ENCODE data around the gene FUT1. TPM values are rescaled to one million over a fixed set of nuclear protein-coding genes. Genes with fewer than 3 reads are reported as not detected.

The FUT1 gene
- total and polyA plus RNA-seq, 7 experiments from 2014 or later = 0.17 TPM; not detected in 6

DNA sequence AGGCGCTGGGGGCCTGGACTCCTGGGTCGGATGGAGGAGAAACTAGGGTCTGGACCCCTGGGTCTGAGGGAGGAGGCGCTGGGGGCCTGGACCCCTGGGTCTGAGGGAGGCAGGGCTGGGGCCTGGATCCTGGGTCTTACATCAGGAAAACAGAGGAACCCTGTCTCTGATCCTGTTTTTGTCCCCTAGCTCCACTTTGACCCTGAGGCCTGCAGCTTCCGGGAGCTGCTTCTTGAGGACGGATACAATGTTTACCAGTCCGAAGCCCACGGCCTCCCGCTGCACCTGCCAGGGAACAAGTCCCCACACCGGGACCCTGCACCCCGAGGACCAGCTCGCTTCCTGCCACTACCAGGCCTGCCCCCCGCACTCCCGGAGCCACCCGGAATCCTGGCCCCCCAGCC is 5.3 kb upstream of the FUT1 start:
- DNase-seq (no peak), ATAC-seq (no peak)
- H3K4me3 Mint-ChIP-seq = no peak overlapping the region
- H3K9me3 Mint-ChIP-seq = no peaks in the 10 kb centered on the region
- peaks cover 3 to 17% (median 11%) of the 10 kb centered on the region in 7 donors for H3K4me1 Mint-ChIP-seq
- Histone ChIP-seq H3K4me1 (ENCODE audit: control insufficient read depth in 2 of 2, insufficient read depth in 2 of 2, low read length in 2 of 2) (peaks cover 5 to 8% of the 10 kb centered on the region in 2 donors), H3K27ac (ENCODE audit: low read depth, low read length) (no peak overlapping the region), H3K36me3 (ENCODE audit: control insufficient read depth in 2 of 3, insufficient read depth in 3 of 3, low read length in 3 of 3) (no peaks in the 10 kb centered on the region), H3K4me3 (ENCODE audit: low read length) (no peak overlapping the region), H3K9me3 (ENCODE audit: control insufficient read depth in 2 of 3, low read length in 3 of 3) (no peaks in the 10 kb centered on the region), H3K27me3 (ENCODE audit: control insufficient read depth in 2 of 2, insufficient read depth in 2 of 2, low read length in 2 of 2) (no peaks in the 10 kb centered on the region)
- peaks cover 7 to 39% (median 19%) of the 10 kb centered on the region in 5 donors for H3K27me3 Mint-ChIP-seq
- no peak overlapping the region for H3K27ac Mint-ChIP-seq
- intact Hi-C loops (cut with micrococcal nuclease) = no loop called here
- H3K36me3 Mint-ChIP-seq = no peaks in the 10 kb centered on the region
- ChIA-PET POLR2A (no interaction called here), CTCF (interaction anchor here (0.7 kb wide), 1 partner anchor 85 kb away, joined by 4 read pairs; no protein-coding TSS in a partner anchor)

DNA sequence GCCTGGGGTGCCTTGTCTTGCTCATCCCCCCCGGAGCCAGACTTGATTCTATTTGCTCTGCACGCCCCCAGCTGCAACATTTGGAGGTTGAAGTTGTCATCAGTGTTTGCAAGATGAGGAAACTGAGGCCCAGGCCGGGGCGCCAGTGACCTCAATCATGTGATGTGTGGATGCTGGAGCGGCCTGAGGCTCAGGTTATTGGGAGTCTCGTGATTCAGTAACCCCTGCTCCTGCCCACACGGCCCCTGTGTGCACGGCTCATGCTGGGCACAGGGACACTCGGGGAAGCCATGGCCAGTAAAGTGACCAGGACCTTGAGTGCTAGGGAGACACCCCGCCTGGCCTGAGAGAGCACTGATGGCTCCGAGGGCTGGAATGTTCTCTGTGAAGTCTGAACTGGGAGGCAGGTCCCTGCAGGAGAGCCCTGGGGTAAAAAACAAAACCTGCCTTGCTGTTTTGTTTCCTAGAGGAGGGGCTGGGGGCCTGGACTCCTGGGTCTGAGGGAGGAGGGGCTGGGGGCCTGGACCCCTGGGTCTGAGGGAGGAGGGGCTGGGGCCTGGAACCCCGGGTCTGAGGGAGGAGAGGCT is 4.7 kb upstream of the FUT1 start:
- Mint-ChIP-seq H3K4me1 (peaks cover 4 to 18% (median 13%) of the 10 kb centered on the region in 7 donors), H3K27ac (no peak overlapping the region), H3K27me3 (peaks cover 7 to 36% (median 20%) of the 10 kb centered on the region in 5 donors), H3K4me3 (no peak overlapping the region), H3K9me3 (no peaks in the 10 kb centered on the region), H3K36me3 (no peaks in the 10 kb centered on the region)
- Histone ChIP-seq H3K4me3 (ENCODE audit: low read length) (no peak overlapping the region), H3K4me1 (ENCODE audit: control insufficient read depth in 2 of 2, insufficient read depth in 2 of 2, low read length in 2 of 2) (peaks cover 5 to 12% of the 10 kb centered on the region in 2 donors), H3K9me3 (ENCODE audit: control insufficient read depth in 2 of 3, low read length in 3 of 3) (no peaks in the 10 kb centered on the region), H3K36me3 (ENCODE audit: control insufficient read depth in 2 of 3, insufficient read depth in 3 of 3, low read length in 3 of 3) (no peaks in the 10 kb centered on the region), H3K27ac (ENCODE audit: low read depth, low read length) (no peak overlapping the region), H3K27me3 (ENCODE audit: control insufficient read depth in 2 of 2, insufficient read depth in 2 of 2, low read length in 2 of 2) (no peaks in the 10 kb centered on the region)
- ChIA-PET POLR2A (no interaction called here), CTCF (interaction anchor here (0.7 kb wide), 1 partner anchor 86 kb away, joined by 4 read pairs; no protein-coding TSS in a partner anchor)
- intact Hi-C loops (cut with micrococcal nuclease) = no loop called here
- ATAC-seq = no peak
- no peak for DNase-seq

DNA sequence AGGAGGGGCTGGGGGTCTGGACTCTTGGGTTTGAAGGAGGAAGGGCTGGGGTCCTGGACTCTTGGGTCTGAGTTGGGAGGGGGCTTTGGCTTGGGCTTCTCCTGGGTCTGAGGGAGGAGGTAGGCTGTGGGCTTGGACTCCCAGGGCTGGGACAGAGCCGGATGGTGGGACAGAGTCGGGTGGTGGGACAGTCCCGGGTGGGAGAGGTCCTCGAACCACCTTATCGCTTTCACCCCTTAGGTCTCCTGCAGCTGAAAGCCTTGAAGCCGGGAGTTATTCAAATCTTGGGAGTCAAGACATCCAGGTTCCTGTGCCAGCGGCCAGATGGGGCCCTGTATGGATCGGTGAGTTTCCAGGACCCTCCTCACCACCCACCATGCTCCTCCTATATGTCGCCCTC is 4.2 kb upstream of the FUT1 start:
- H3K4me3 Mint-ChIP-seq = no peak overlapping the region
- Histone ChIP-seq H3K36me3 (ENCODE audit: control insufficient read depth in 2 of 3, insufficient read depth in 3 of 3, low read length in 3 of 3) (no peaks in the 10 kb centered on the region), H3K4me3 (ENCODE audit: low read length) (no peak overlapping the region), H3K4me1 (ENCODE audit: control insufficient read depth in 2 of 2, insufficient read depth in 2 of 2, low read length in 2 of 2) (peaks cover 5 to 14% of the 10 kb centered on the region in 2 donors), H3K27me3 (ENCODE audit: control insufficient read depth in 2 of 2, insufficient read depth in 2 of 2, low read length in 2 of 2) (no peaks in the 10 kb centered on the region), H3K27ac (ENCODE audit: low read depth, low read length) (no peak overlapping the region), H3K9me3 (ENCODE audit: control insufficient read depth in 2 of 3, low read length in 3 of 3) (no peaks in the 10 kb centered on the region)
- no peaks in the 10 kb centered on the region for H3K9me3 Mint-ChIP-seq
- no peaks in the 10 kb centered on the region for H3K36me3 Mint-ChIP-seq
- CTCF ChIA-PET = no interaction called here
- H3K27ac Mint-ChIP-seq = no peak overlapping the region
- ATAC-seq (no peak), DNase-seq (no peak)
- H3K27me3 Mint-ChIP-seq = peaks cover 7 to 38% (median 24%) of the 10 kb centered on the region in 5 donors
- POLR2A ChIA-PET = no interaction called here
- intact Hi-C loops (cut with micrococcal nuclease) = no loop called here
- peaks cover 6 to 21% (median 16%) of the 10 kb centered on the region in 7 donors for H3K4me1 Mint-ChIP-seq

DNA sequence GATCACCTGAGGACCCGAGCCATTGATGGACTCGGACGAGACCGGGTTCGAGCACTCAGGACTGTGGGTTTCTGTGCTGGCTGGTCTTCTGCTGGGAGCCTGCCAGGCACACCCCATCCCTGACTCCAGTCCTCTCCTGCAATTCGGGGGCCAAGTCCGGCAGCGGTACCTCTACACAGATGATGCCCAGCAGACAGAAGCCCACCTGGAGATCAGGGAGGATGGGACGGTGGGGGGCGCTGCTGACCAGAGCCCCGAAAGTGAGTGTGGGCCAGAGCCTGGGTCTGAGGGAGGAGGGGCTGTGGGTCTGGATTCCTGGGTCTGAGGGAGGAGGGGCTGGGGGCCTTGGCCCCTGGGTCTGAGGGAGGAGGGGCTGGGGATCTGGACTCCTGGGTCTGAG is 3.8 kb upstream of the FUT1 start:
- Mint-ChIP-seq H3K4me3 (no peak overlapping the region), H3K27ac (no peak overlapping the region), H3K9me3 (no peaks in the 10 kb centered on the region), H3K4me1 (peaks cover 6 to 24% (median 18%) of the 10 kb centered on the region in 7 donors), H3K27me3 (peaks cover 7 to 38% (median 27%) of the 10 kb centered on the region in 5 donors), H3K36me3 (no peaks in the 10 kb centered on the region)
- Histone ChIP-seq H3K27ac (ENCODE audit: low read depth, low read length) (no peak overlapping the region), H3K4me1 (ENCODE audit: control insufficient read depth in 2 of 2, insufficient read depth in 2 of 2, low read length in 2 of 2) (peaks cover 5 to 14% of the 10 kb centered on the region in 2 donors), H3K9me3 (ENCODE audit: control insufficient read depth in 2 of 3, low read length in 3 of 3) (no peaks in the 10 kb centered on the region), H3K27me3 (ENCODE audit: control insufficient read depth in 2 of 2, insufficient read depth in 2 of 2, low read length in 2 of 2) (no peaks in the 10 kb centered on the region), H3K4me3 (ENCODE audit: low read length) (no peak overlapping the region), H3K36me3 (ENCODE audit: control insufficient read depth in 2 of 3, insufficient read depth in 3 of 3, low read length in 3 of 3) (no peaks in the 10 kb centered on the region)
- DNase-seq (no peak), ATAC-seq (no peak)
- CTCF ChIA-PET = no interaction called here
- POLR2A ChIA-PET = interaction anchor here (0.9 kb wide), 1 partner anchor 13 kb away, joined by 4 read pairs; no protein-coding TSS in a partner anchor
- intact Hi-C loops (cut with micrococcal nuclease) = no loop called here

DNA sequence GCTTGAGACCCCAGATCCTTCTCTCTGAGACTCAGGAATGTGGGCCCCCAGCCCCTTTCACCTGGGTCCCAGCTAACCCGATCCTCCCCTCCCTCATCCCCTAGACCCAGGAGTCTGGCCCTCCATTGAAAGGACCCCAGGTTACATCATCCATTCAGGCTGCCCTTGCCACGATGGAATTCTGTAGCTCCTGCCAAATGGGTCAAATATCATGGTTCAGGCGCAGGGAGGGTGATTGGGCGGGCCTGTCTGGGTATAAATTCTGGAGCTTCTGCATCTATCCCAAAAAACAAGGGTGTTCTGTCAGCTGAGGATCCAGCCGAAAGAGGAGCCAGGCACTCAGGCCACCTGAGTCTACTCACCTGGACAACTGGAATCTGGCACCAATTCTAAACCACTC is 3.3 kb upstream of the FUT1 start:
- Mint-ChIP-seq H3K4me3 (no peak overlapping the region), H3K27ac (no peak overlapping the region), H3K9me3 (no peaks in the 10 kb centered on the region), H3K4me1 (peaks cover 6 to 26% (median 22%) of the 10 kb centered on the region in 7 donors), H3K36me3 (no peaks in the 10 kb centered on the region), H3K27me3 (peaks cover 5 to 38% (median 28%) of the 10 kb centered on the region in 5 donors)
- DNase-seq (no peak), ATAC-seq (no peak)
- Histone ChIP-seq H3K36me3 (ENCODE audit: control insufficient read depth in 2 of 3, insufficient read depth in 3 of 3, low read length in 3 of 3) (no peaks in the 10 kb centered on the region), H3K27ac (ENCODE audit: low read depth, low read length) (no peak overlapping the region), H3K9me3 (ENCODE audit: control insufficient read depth in 2 of 3, low read length in 3 of 3) (no peaks in the 10 kb centered on the region), H3K27me3 (ENCODE audit: control insufficient read depth in 2 of 2, insufficient read depth in 2 of 2, low read length in 2 of 2) (no peaks in the 10 kb centered on the region), H3K4me1 (ENCODE audit: control insufficient read depth in 2 of 2, insufficient read depth in 2 of 2, low read length in 2 of 2) (peaks cover 5 to 14% of the 10 kb centered on the region in 2 donors), H3K4me3 (ENCODE audit: low read length) (no peak overlapping the region)
- POLR2A ChIA-PET = interaction anchor here (0.9 kb wide), 1 partner anchor 13 kb away, joined by 4 read pairs; no protein-coding TSS in a partner anchor
- CTCF ChIA-PET = no interaction called here
- intact Hi-C loops (cut with micrococcal nuclease) = no loop called here

DNA sequence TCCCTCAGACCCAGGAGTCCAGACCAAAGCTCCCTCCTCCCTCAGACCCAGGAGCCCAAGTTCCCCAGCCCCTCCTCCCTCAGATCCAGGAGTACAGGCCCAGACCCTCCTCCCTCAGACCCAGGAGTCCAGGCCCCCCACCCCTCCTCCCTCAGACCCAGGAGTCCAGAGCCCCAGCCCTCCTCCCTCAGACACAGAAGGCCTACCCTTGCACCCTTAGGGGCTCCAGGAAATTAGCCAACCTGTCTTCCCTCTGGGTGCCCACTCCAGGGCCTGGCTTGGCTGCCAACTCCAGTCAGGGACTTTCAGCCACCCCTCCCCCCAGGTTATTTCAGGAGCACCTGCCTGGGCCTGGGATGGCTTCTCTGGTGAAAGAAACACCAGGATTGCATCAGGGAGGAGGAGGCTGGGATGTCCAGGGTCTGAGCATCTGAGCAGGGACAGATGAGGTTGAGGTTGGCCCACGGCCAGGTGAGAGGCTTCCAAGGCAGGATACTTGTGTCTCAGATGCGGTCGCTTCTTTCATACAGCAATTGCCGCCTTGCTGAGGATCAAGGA is 2.7 kb upstream of the FUT1 start, which contains the start of gene FGF21:
Gene FGF21, plus strand, starts transcription at position 441 of the 558 bp plus-strand sequence. CDS start 713 bp downstream, outside the sequence.
- Mint-ChIP-seq H3K4me3 (no peak within 1 kb of the TSS), H3K27me3 (peaks cover 0 to 33% (median 28%) of the 10 kb centered on the region in 5 donors), H3K27ac (no peak within 1 kb of the TSS), H3K9me3 (no peaks in the 10 kb centered on the region), H3K36me3 (no peaks in the 10 kb centered on the region), H3K4me1 (peaks cover 6 to 23% (median 18%) of the 10 kb centered on the region in 7 donors)
- Histone ChIP-seq H3K4me1 (ENCODE audit: control insufficient read depth in 2 of 2, insufficient read depth in 2 of 2, low read length in 2 of 2) (peaks cover 5 to 14% of the 10 kb centered on the region in 2 donors), H3K27me3 (ENCODE audit: control insufficient read depth in 2 of 2, insufficient read depth in 2 of 2, low read length in 2 of 2) (no peaks in the 10 kb centered on the region), H3K4me3 (ENCODE audit: low read length) (no peak within 1 kb of the TSS), H3K9me3 (ENCODE audit: control insufficient read depth in 2 of 3, low read length in 3 of 3) (no peaks in the 10 kb centered on the region), H3K27ac (ENCODE audit: low read depth, low read length) (no peak within 1 kb of the TSS), H3K36me3 (ENCODE audit: control insufficient read depth in 2 of 3, insufficient read depth in 3 of 3, low read length in 3 of 3) (no peaks in the 10 kb centered on the region)
- CTCF ChIA-PET = no interaction called here
- DNase-seq (no peak), ATAC-seq (no peak)
- intact Hi-C loops (cut with micrococcal nuclease) = no loop called here
- POLR2A ChIA-PET = interaction anchor here (0.9 kb wide), 1 partner anchor 14 kb away, joined by 4 read pairs; no protein-coding TSS in a partner anchor

Data from naive thymus-derived CD4-positive, alpha-beta T cell (primary cell).